Measurements from ENCODE around the gene LRRC61.
"Not testable (repeated sequence)": the region's sequence is repeated elsewhere in the genome, so short reads cannot be mapped to it uniquely, and the experiment has no call there.

LRRC61 gene, protein sequence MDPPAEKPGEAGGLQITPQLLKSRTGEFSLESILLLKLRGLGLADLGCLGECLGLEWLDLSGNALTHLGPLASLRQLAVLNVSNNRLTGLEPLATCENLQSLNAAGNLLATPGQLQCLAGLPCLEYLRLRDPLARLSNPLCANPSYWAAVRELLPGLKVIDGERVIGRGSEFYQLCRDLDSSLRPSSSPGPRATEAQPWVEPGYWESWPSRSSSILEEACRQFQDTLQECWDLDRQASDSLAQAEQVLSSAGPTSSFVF

DNA sequence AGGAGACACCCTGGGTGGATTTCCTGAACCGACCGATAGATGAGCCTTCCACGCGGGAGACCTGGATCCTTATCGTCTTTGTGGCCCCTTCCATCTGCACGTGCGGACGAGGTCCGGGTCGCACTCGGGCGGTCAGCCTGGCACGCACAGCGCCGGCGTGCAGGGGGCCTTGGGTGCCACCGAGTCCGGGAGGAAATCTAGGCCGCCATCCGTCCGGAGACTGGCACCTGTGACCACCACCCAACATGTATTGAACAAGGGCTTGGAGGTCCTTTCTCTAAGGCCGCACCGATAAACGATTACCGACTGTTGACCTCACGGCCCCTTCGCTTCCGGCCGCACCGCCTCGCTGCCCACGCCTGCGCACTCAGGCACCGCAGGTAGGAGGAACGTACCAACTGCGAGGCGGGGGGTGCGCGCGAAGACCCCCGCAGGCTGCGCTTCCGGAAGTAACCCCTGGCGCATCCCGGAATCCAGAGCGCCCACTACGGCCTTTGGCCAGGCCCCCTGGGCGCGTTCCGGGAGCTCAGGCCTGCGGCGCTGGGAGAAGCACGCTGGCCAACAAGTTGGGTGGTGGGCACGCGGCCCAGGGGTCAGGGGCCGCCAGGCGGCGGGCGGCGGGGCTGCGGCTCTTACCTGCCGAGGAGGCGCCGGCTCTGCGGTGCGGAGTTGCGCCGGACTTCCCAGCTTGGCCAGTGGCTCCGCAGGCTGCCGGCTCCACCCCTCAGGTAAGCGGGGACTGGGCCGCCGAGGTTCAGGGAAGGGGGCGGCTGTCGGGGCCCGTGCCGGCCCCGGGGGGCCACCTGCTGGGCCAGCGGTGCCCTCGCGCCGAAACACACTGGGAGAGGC is at the start of gene LRRC61, which contains the start of gene ACTR3C:
Gene LRRC61, plus strand, starts transcription at position 523 of the 849 bp plus-strand sequence. CDS start 13,507 bp downstream, outside the sequence.
Gene ACTR3C, minus strand, starts transcription at position 713 of the 849 bp plus-strand sequence. CDS start 28,249 bp downstream, outside the sequence.
- Mint-ChIP-seq H3K36me3 (peaks cover 70% of the 10 kb centered on the region), H3K4me1 (peaks cover 62% of the 10 kb centered on the region)

DNA sequence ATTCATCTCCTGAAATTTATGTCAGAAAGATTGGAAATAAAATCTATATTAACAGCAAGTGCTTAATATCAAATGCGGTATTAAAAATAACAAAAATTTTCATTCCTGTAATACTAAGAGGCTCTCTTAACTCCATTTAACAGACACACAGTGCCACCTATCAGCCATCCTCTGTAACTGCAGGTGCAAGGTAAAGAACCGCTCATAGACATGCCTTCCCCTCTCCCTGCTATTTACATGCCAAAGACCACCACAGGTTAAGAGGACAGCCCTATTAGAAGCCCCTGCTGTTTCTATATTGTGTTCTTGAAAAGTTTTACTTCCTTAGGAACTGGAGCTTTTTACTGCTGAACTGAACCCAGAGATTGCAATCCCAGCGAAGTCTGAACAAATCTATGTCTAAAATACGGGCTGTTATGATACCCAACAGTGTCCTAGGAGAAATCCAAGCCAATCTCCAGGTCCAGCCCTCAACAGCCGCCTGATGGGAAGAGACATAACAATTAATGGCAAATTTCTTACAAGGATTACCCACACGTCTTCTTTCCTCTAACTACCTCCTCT is 46.9 kb upstream of the LRRC61 start:
- not testable (repeated sequence) for H3K27ac Mint-ChIP-seq, H3K36me3 Mint-ChIP-seq, H3K4me3 Mint-ChIP-seq, H3K9me3 Mint-ChIP-seq, H3K4me1 Mint-ChIP-seq
- ATAC-seq: peak; percentile 67
- DNase-seq (ENCODE audit: low spot score in 2 of 2): peak in 1 of 2 donors; percentile 54

More for the DNA sequence above, at the start of gene LRRC61, which contains the start of gene ACTR3C:
- Mint-ChIP-seq H3K27ac (peak within 1 kb of the TSS; percentile 99), H3K9me3 (no peaks in the 10 kb centered on the region), H3K4me3 (peak within 1 kb of the TSS; percentile 95)
- peak; percentile 54 to 87 for DNase-seq (ENCODE audit: low spot score in 2 of 2)
- peak; percentile 55 for ATAC-seq

DNA sequence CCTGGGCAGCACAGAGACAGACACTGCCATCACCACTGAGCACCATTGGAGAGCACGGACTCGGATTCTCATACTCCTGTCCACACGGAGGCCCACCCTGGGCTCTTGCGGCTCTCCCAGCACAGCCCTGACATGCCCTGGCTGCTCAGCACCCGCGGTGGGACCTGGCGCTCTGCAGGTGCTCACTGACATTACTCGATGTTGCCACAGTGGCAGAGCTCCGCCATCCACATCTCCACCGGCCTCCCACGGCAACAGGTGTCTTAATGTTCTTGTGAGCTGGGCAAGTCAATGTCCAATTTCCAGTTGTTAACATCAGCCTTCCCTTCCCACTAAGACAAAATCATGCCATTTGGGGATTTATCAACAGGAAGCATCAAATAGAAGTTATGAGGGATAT is 44.8 kb upstream of the LRRC61 start:
- DNase-seq (ENCODE audit: low spot score in 2 of 2); H3K4me3 Mint-ChIP-seq: not testable (repeated sequence)

DNA sequence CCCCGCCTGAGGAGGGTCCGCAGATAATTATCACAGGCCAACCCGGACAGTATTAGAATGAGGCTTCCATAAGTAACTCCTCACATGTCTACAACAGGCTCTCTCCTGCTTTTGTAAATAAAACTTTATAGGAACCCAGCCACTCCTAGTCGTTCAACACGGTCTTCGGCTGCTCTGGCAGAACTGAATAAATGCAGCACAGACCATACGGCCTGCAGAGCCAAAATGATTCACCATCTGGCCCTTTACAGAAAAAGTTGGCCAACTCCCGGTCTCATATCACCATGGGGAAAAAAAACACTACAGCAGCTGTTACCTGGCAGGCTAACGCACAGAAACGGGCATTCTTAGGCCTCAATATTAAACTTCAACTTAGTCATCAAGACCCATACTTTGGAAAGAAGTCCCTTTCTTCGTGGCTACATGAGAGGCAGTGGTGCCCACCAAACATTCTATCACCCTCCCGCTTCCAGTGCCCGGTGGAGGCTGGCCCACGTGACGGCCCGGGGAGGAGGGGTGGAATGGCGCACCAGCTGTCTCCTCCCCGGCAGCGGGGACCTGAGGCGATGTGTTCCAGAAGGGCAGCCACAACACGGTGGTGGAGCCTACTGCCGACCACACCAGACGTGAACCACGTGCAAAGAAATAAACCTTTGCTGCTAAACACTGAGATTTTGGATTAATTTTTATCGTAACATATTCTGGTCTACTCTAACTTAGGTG is 41.3 kb upstream of the LRRC61 start:
- ATAC-seq; H3K27ac Mint-ChIP-seq; H3K36me3 Mint-ChIP-seq; H3K4me3 Mint-ChIP-seq; H3K9me3 Mint-ChIP-seq; H3K4me1 Mint-ChIP-seq; DNase-seq (ENCODE audit: low spot score in 2 of 2): not testable (repeated sequence)

More for the DNA sequence above, 44.8 kb upstream of the LRRC61 start:
- H3K36me3 Mint-ChIP-seq, H3K9me3 Mint-ChIP-seq, H3K4me1 Mint-ChIP-seq, H3K27ac Mint-ChIP-seq, ATAC-seq: not testable (repeated sequence)

DNA sequence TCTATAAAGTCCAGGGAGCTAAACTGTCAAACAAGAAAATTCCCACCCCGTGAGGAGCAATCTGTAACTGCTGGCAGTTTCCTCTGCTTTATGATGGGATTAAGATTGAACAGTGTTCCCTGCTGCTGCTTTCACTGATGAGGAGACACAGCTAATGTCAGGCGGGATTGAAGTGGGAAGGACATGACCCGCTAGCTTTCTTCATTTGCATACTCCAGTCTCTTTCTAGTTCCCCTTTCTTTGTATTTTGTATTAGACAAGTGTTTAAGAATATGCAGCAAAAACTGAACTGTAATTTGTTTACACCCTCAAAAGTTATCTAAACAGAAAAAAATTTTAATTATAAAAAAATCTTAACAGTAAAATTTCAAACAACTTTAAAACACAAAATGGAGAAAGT is 40.0 kb upstream of the LRRC61 start:
- ATAC-seq; H3K36me3 Mint-ChIP-seq; DNase-seq (ENCODE audit: low spot score in 2 of 2); H3K9me3 Mint-ChIP-seq; H3K4me3 Mint-ChIP-seq; H3K4me1 Mint-ChIP-seq; H3K27ac Mint-ChIP-seq: not testable (repeated sequence)

DNA sequence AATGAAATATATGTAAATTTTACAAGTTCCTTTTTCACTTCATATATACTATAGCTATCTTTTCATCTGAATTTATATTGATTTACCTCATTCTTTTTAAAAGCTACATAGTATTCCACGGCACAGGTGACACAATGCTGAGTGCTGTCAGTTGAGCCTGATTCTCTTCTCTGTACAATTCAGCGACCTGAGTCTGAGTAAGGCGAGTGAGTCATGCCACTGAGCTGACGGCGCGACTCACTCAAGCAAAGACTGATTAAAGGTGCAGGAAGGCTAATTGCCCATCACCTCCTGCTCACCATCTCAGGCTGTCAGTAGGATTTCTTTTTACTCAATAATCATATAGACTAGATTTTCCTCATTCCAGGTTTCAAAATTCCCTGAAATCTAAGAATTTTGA is 39.5 kb upstream of the LRRC61 start:
- not testable (repeated sequence) for H3K4me1 Mint-ChIP-seq; DNase-seq (ENCODE audit: low spot score in 2 of 2); H3K9me3 Mint-ChIP-seq; H3K4me3 Mint-ChIP-seq; H3K36me3 Mint-ChIP-seq; H3K27ac Mint-ChIP-seq
- ATAC-seq: peak; percentile 89

DNA sequence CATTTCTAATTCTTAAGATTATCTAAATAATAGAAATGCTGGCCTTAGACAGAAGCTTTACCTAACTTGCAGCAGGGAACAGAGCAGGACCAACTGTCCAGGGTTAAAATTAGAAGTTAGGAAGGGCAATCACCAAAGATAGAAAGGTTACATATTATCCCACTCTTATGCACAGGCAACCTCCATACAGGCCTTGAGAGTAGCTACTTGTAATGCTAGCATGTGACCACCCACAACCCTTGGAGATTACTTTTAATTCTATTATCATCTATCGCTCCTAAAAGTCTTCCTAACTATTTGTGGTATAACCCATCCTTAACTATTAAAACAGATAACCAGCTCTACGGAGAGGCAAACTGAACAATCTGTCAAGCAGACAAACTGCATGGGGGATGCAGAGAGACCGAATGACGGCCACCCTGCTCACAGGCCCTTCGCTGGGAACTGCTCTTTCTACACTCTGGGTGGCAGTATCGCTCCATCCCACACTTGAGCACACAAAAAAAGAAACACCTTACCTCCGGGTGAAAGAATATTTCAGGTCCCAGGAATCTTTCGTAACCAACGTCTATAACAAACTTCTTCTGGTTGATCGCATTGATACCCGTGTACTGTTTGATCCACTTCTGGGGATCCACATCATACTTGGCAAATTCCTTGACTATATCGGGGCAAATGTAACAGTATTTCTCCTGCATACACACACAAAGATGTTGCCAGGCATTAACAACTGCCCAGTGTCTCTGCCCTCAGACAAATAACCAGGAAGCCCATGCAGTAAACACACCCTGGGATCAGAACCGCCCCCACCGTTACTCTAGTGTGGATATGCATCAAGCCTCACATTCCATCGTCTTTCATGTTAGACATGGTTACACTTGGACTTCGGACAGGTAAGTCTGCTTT is 37.1 kb upstream of the LRRC61 start:
- not testable (repeated sequence) for H3K9me3 Mint-ChIP-seq; H3K36me3 Mint-ChIP-seq; H3K27ac Mint-ChIP-seq; DNase-seq (ENCODE audit: low spot score in 2 of 2); H3K4me3 Mint-ChIP-seq; H3K4me1 Mint-ChIP-seq
- peak; percentile 74 for ATAC-seq

DNA sequence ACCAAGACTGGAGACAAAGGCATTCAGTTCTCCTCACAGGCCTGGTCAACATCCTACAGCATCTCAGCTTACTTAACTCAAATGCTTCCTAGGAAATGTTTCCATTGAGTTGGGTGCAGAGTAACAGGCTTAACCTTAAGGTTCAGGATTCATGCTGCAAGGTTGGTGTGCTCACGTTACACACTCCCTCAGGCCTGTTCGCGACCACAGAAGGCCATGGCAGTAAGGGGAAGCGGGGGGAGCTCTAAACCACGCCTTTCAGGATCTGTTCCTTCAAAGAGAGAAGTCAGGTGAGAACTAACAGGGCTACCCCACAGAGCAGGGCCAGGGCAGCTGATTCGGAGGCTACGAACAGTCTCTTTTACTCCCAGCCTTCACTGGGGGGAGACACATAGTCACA is 35.3 kb upstream of the LRRC61 start:
- not testable (repeated sequence) for ATAC-seq; H3K4me1 Mint-ChIP-seq; H3K36me3 Mint-ChIP-seq; H3K9me3 Mint-ChIP-seq; DNase-seq (ENCODE audit: low spot score in 2 of 2); H3K27ac Mint-ChIP-seq; H3K4me3 Mint-ChIP-seq

DNA sequence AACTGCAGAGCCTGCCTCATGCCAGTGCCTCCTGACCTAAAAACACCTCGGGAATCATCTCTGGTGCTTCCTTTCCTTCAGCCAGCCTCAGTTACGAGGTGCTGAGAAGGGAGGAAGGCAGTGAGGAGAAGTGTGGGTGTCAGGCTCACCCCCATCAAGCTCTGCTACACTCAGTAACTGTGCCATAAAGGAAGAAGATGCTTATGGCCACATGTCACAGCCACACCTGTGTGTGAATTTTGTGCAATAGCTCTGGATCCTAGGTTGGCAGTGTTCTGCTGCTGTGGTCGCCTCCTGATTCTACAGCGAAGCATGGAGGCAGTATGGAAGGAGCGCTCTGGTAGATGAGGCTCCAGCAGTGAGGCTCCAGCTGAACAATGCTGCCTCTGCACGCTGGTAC is 34.3 kb upstream of the LRRC61 start:
- H3K4me3 Mint-ChIP-seq; H3K36me3 Mint-ChIP-seq; DNase-seq (ENCODE audit: low spot score in 2 of 2); H3K4me1 Mint-ChIP-seq; H3K9me3 Mint-ChIP-seq; ATAC-seq; H3K27ac Mint-ChIP-seq: not testable (repeated sequence)

DNA sequence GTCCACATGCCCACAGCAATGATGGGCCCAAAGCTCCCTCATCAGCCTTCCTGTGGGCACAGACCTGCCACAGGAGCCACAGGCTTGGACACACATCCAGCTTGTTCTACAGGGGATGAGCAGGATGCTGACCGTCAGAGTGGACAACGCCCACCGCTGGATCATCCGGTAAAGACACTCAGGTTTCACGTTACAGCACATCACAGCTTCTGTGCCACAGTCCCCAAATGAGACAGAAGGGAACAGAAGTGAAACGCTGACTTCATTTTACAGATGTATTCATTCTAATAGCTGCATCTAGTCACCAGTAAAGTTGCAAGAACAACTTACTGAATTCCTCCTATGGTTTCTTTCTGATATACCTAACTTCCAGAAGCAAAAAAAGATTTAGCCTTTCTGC is 32.8 kb upstream of the LRRC61 start:
- not testable (repeated sequence) for H3K4me3 Mint-ChIP-seq; H3K27ac Mint-ChIP-seq; H3K4me1 Mint-ChIP-seq; H3K36me3 Mint-ChIP-seq; DNase-seq (ENCODE audit: low spot score in 2 of 2); H3K9me3 Mint-ChIP-seq
- peak; percentile 65 for ATAC-seq

DNA sequence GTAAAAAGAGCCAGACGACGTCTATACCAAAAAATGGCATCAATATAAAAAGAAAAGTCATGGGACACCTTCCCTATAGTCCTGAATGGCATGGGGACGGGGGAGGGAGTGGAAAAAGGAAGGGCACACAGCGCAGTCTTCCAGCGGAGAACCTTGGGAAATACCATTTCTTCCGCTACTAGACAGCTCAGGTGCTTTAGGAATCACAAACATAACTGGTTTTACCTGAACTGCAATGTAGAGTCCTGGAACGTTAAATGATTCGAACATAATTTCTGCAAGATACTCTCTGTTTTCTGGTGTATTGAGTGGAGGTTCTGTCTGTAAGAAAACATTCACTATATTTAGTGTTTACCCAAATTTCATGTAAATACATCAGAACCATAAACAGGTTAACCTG is 28.1 kb upstream of the LRRC61 start:
- not testable (repeated sequence) for H3K4me3 Mint-ChIP-seq; ATAC-seq; H3K9me3 Mint-ChIP-seq; H3K36me3 Mint-ChIP-seq; DNase-seq (ENCODE audit: low spot score in 2 of 2); H3K27ac Mint-ChIP-seq; H3K4me1 Mint-ChIP-seq

DNA sequence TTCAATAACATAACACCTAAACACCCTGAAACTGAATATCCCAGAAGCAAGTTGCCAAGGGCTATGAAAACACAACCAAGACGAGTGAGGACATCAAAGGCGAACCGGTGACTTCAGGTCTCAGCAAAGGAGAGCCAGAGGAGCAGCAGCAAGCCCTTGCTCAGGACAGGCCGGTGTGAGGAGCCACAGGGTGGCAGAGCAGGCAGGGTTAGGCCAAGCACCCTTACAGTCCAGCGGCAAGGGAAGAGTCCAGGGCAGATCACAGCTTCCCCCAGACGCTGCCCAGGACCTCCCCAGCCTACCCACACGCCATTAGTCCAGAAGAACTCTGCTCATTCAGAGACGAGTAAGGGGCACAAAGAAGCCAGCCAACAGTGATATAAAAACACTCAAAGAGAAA is 27.5 kb upstream of the LRRC61 start:
- H3K4me1 Mint-ChIP-seq; H3K4me3 Mint-ChIP-seq; ATAC-seq; H3K27ac Mint-ChIP-seq; H3K36me3 Mint-ChIP-seq; DNase-seq (ENCODE audit: low spot score in 2 of 2); H3K9me3 Mint-ChIP-seq: not testable (repeated sequence)

DNA sequence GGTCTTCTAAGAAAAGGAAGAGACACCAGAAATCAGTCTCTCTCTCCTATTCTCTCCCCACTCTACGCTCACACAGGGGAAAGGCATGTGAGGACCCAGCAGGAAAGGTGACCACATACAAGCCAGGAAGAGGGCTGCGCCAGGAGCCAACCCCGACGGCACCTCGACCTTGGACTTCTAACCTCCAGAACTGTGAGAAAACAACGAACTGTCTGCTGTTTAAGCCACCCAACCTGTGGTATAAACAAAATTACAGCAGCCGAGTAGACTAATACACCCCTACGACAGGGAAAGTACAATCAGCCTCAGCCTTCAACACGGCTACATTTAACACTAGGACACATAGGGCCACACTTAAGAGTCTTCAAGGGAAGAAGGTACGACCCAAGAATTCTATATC is 26.4 kb upstream of the LRRC61 start:
- not testable (repeated sequence) for DNase-seq (ENCODE audit: low spot score in 2 of 2); ATAC-seq; H3K36me3 Mint-ChIP-seq; H3K9me3 Mint-ChIP-seq; H3K4me3 Mint-ChIP-seq; H3K4me1 Mint-ChIP-seq; H3K27ac Mint-ChIP-seq

DNA sequence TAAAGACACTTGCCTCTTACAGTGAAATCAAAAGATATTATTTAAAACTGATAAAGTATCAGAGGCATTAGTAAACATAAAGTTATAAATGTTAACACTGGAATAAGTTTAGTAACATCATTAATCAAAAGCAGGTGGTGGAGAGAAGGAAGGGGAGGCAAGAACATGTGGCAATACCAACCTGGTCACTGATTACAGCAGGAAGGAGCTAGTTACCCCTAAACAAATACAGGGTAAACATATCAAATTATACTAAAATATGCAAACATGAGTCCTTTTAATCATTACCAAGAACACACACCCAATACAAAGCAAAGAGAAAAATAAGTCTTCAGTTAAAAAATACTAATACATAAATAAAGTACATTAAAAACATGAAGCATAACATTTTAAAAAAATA is 25.2 kb upstream of the LRRC61 start:
- not testable (repeated sequence) for H3K4me1 Mint-ChIP-seq; H3K9me3 Mint-ChIP-seq; H3K27ac Mint-ChIP-seq; ATAC-seq; H3K4me3 Mint-ChIP-seq; H3K36me3 Mint-ChIP-seq; DNase-seq (ENCODE audit: low spot score in 2 of 2)
